ENCODE results near the gene ZFYVE19. TPM values are rescaled to one million over a fixed set of nuclear protein-coding genes. Genes with fewer than 3 reads are reported as not detected.

ZFYVE19 gene
- total and polyA plus RNA-seq, 2 donors (not counting 3 experiments of a cell fraction or from before 2014, with no cell fraction given) = 29.7 to 47.2 TPM

- DNase-seq (ENCODE audit: low read depth, low spot score) (no peak), FAIRE-seq (no peak)
- Histone ChIP-seq H3K9me1 (replicated peaks; ENCODE audit: control insufficient read depth, extremely low read depth, insufficient read depth, low read length) (no peaks in the 10 kb centered on the region), H3K36me3 (ENCODE audit: control insufficient read depth in 2 of 2, extremely low read depth in 1 of 2, insufficient read depth in 2 of 2, low read length in 2 of 2) (no peaks in the 10 kb centered on the region), H3K27ac (ENCODE audit: insufficient read depth, low read depth, low read length) (no peak overlapping the region), H3K79me2 (ENCODE audit: control insufficient read depth, insufficient read depth, low read length) (no peaks in the 10 kb centered on the region), H2AFZ (ENCODE audit: low read depth, low read length) (no peak overlapping the region), H3K4me2 (ENCODE audit: insufficient read depth, low read length) (no peak overlapping the region), H3K27me3 (ENCODE audit: control insufficient read depth in 2 of 2, insufficient read depth in 2 of 2, low read length in 2 of 2) (no peaks in the 10 kb centered on the region), H3K9ac (replicated peaks; ENCODE audit: extremely low read depth, insufficient read depth, low read length) (no peak overlapping the region), H4K20me1 (replicated peaks; ENCODE audit: control insufficient read depth, extremely low read depth, insufficient read depth, low read length) (no peaks in the 10 kb centered on the region), H3K9me3 (replicated peaks; ENCODE audit: control insufficient read depth, insufficient read depth, low read length) (no peaks in the 10 kb centered on the region), H3K4me1 (ENCODE audit: control insufficient read depth, extremely low read depth, insufficient read depth, low read length) (peaks cover 21% of the 10 kb centered on the region), H3K4me3 (replicated peaks in 1 of 3; ENCODE audit: insufficient read depth in 1 of 3, low read depth in 1 of 3, low read length in 3 of 3) (no peak overlapping the region)
- POLR2A ChIA-PET = no interaction called here
- CTCF ChIA-PET = interaction anchor here (1.6 kb wide), 1 partner anchor 27 kb away, joined by 3 read pairs; no protein-coding TSS in a partner anchor
- no peak for TF ChIP-seq FOS (IDR thresholded peaks at IDR 0.05; ENCODE audit: borderline replicate concordance, insufficient read depth, low read length)
- TF ChIP-seq JUN (IDR thresholded peaks at IDR 0.05; ENCODE audit: borderline replicate concordance, insufficient read depth, insufficient read length, low read depth) = no peak
- no peak for TF ChIP-seq POLR2AphosphoS5 (IDR thresholded peaks at IDR 0.05; ENCODE audit: insufficient read depth, low read depth, low read length)
- TF ChIP-seq CTCF (IDR thresholded peaks at IDR 0.05; ENCODE audit: extremely low read depth in 1 of 2, insufficient read depth in 1 of 2, low read depth in 1 of 2, low read length in 2 of 2) = no peak
- no peak for TF ChIP-seq MAX (IDR thresholded peaks at IDR 0.05; ENCODE audit: insufficient read depth, insufficient read length)
- TF ChIP-seq MYC (IDR thresholded peaks at IDR 0.05; ENCODE audit: low read depth, low read length) = no peak
- TF ChIP-seq EZH2 (IDR thresholded peaks at IDR 0.05; ENCODE audit: borderline replicate concordance, low read depth, low read length, severe bottlenecking) = no peak
- dilution Hi-C loops (cut with MboI; ENCODE audit: extremely low pct_ligation_motif_present, low sequenced_read_pairs) = no loop called here
- BruUV-seq (replicated peaks) = no TSS peak
- intact Hi-C loops (cut with micrococcal nuclease) = no loop called here
Observed at GRCh38 chr15:40759961-40760360, 46.9 kb upstream of the ZFYVE19 start.

Measured in endothelial cell of umbilical vein (primary cell).